Stimulated activated CD8-positive, alpha-beta memory T cell treated with anti-CD3 and anti-CD28 coated beads, Interleukin-4, amount 100 ng/mL, for 48 hours (primary cell): ENCODE data around the gene ALPI.
"Not testable (repeated sequence)": the region's sequence is repeated elsewhere in the genome, so short reads cannot be mapped to it uniquely, and the experiment has no call there.

Experiments
- DNase-seq: peaks from one replicate; pipeline ENCODE4 v3.0.0-alpha.2; 2020

The ALPI gene

GRCh38 chr2:232421189-232421785 lies 34.7 kb upstream of the ALPI start:
- DNase-seq, result no peak

- no peak for DNase-seq
These were observed 33.9 kb upstream of the ALPI start for GRCh38 chr2:232422051-232422450.

GRCh38 chr2:232422996-232423395 lies 33.0 kb upstream of the ALPI start:
- DNase-seq, result not testable (repeated sequence)

- not testable (repeated sequence) for DNase-seq
These were observed 32.5 kb upstream of the ALPI start for GRCh38 chr2:232423407-232423806.

GRCh38 chr2:232431705-232432590 lies 24.0 kb upstream of the ALPI start:
- no peak for DNase-seq

GRCh38 chr2:232432598-232433184 lies 23.3 kb upstream of the ALPI start:
- DNase-seq, result no peak

GRCh38 chr2:232433622-232434021 lies 22.3 kb upstream of the ALPI start:
- DNase-seq, result not testable (repeated sequence)

GRCh38 chr2:232434091-232434490 lies 21.9 kb upstream of the ALPI start:
- no peak for DNase-seq

- DNase-seq, result no peak
These were observed 21.2 kb upstream of the ALPI start for GRCh38 chr2:232434563-232435374.

- DNase-seq, result no peak
These were observed 20.6 kb upstream of the ALPI start for GRCh38 chr2:232435375-232435648.

GRCh38 chr2:232435805-232436204 lies 20.1 kb upstream of the ALPI start:
- no peak for DNase-seq

GRCh38 chr2:232436381-232437194 lies 19.4 kb upstream of the ALPI start:
- DNase-seq, result no peak

- DNase-seq, result no peak
These were observed 18.8 kb upstream of the ALPI start for GRCh38 chr2:232437195-232437571.

GRCh38 chr2:232438091-232438490 lies 17.9 kb upstream of the ALPI start:
- DNase-seq, result no peak

- DNase-seq, result peak; percentile 72
These were observed 16.8 kb upstream of the ALPI start for GRCh38 chr2:232438951-232439757.

GRCh38 chr2:232439758-232440135 lies 16.2 kb upstream of the ALPI start:
- DNase-seq, result no peak

- peak; percentile 97 for DNase-seq
These were observed 15.5 kb upstream of the ALPI start for GRCh38 chr2:232440220-232441018.

- DNase-seq, result no peak
These were observed 14.8 kb upstream of the ALPI start for GRCh38 chr2:232441147-232441651.

GRCh38 chr2:232441922-232442321 lies 14.0 kb upstream of the ALPI start:
- DNase-seq, result not testable (repeated sequence)

GRCh38 chr2:232442431-232442830 lies 13.5 kb upstream of the ALPI start:
- DNase-seq, result not testable (repeated sequence)

- DNase-seq, result not testable (repeated sequence)
These were observed 12.9 kb upstream of the ALPI start for GRCh38 chr2:232443047-232443446.
